Epithelial cell of proximal tubule (primary cell): ENCODE results near the gene LRRN2. TPM values are rescaled to one million over a fixed set of nuclear protein-coding genes. Genes with fewer than 3 reads are reported as not detected.

ENCODE experiments used
- DNase-seq: peaks from one replicate; pipeline ENCODE4 v3.0.0-alpha.2; 2011; ENCODE audit warnings: low read depth
- H3K4me3 ChIP-seq: 2 replicates; pipeline ENCODE4 v1.5.1; 2011; ENCODE audit warnings: low read depth, mild to moderate bottlenecking, low read length
- total RNA-seq: library from RNA; depleted of rRNA; stranded (reverse); fragments of >200 nt; gene quantifications from 2 replicates; pipeline ENCODE4 v1.2.3, GENCODE V29; 2015
- TF ChIP-seq, protein P1 (sequence below): conservative IDR thresholded peaks from 2 replicates; pipeline ENCODE4 v1.5.1; 2012; ENCODE audit warnings: low read depth, mild to moderate bottlenecking, low read length

The LRRN2 gene
- total RNA-seq, 1 donor from 2014 or later = 5.4 TPM

- no peak for DNase-seq
- H3K4me3 ChIP-seq = no peak overlapping the region
These were observed 27.3 kb upstream of the LRRN2 start for GRCh38 chr1:204712708-204713430.

DNA sequence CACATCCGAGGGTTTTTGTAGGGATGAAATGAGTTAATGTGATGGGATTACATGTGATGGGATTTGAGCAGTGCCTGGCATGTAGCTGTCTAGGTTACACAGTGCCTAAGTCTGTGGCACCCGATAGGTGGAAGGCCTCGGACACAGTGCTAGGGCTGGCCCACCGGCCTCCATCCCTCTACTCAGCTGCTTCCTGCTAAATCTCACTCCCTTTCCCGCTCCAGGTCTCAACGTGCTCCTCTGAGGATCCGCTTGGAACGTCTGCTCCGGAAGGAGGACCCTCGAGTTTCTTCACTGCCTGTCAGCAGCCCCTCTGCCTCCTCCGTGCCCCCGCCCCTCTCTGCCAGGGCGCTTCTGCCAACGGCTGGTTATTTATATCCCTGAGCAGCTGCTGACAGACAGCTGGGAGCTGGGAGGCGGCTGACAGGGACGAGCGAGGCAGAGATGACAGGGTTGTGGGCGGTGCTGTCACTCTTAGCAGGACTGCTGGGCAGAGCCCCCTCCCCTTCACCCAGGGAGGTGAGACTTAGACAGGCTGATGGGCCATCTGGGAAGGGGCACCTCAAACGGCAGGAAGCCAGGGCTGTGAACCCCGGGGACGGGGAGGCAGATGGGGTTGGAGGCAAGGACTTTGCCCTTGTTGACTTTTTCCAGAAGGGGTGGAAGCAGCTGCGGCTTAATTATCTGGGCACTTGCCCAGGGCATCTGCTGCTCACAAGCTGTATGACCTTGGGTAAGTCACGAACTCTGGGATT is 26.6 kb upstream of the LRRN2 start:
- DNase-seq = no peak

More at GRCh38 chr1:204712708-204713430, 27.3 kb upstream of the LRRN2 start:
- TF ChIP-seq, protein P1, sequence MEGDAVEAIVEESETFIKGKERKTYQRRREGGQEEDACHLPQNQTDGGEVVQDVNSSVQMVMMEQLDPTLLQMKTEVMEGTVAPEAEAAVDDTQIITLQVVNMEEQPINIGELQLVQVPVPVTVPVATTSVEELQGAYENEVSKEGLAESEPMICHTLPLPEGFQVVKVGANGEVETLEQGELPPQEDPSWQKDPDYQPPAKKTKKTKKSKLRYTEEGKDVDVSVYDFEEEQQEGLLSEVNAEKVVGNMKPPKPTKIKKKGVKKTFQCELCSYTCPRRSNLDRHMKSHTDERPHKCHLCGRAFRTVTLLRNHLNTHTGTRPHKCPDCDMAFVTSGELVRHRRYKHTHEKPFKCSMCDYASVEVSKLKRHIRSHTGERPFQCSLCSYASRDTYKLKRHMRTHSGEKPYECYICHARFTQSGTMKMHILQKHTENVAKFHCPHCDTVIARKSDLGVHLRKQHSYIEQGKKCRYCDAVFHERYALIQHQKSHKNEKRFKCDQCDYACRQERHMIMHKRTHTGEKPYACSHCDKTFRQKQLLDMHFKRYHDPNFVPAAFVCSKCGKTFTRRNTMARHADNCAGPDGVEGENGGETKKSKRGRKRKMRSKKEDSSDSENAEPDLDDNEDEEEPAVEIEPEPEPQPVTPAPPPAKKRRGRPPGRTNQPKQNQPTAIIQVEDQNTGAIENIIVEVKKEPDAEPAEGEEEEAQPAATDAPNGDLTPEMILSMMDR = no peak

GRCh38 chr1:204711103-204711946 is 25.8 kb upstream of the LRRN2 start:
- TF ChIP-seq, protein P1 = no peak
- H3K4me3 ChIP-seq = no peak overlapping the region
- no peak for DNase-seq

More for the DNA sequence above, 26.6 kb upstream of the LRRN2 start:
- TF ChIP-seq, protein P1 = no peak
- H3K4me3 ChIP-seq = no peak overlapping the region

DNA sequence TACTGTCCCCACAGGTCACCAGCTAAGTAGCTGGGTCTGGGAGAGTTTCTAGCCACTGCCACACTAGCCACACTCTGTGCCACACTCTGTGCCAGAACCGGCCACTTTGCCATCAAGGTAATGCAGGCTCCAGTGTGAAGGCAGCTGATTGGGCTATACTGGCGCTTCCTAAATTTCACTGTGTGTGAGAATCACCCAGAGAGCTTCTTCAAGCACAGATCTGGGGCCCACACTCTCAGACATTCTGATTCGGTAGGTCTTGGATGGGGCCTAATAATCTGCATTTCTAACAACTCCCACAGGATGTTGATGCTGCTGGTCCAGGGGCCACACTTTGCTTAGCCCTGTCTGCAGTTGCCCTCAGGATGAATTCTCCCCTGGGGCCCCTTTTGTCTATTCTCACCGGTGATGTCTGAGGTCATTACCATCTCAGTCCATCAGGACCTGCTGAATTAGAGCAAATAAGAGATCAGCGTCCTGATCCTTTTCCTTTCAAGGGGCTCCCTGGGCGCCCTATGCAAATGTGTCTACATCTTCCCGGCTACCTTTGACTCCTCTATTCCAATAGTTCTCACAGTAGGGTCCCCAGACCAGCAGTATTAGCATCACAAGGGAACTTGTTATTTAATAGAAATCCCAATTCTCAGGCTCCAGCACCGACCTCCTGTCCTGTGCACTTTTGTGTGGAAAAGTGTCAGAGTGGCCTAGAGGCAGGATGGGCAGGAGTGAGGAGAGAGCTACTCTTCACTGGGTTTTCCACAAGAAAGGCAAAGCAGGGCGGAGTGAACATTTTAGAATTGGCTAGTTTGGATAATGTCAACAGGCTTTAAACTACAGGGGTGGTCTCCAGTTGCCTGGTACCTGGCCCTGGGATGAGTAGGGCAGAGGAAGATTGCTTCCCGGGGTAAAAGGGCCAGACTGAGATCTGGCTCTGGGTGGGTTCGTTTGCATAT is 24.7 kb upstream of the LRRN2 start:
- TF ChIP-seq, protein P1 = no peak
- no peak overlapping the region for H3K4me3 ChIP-seq

DNA sequence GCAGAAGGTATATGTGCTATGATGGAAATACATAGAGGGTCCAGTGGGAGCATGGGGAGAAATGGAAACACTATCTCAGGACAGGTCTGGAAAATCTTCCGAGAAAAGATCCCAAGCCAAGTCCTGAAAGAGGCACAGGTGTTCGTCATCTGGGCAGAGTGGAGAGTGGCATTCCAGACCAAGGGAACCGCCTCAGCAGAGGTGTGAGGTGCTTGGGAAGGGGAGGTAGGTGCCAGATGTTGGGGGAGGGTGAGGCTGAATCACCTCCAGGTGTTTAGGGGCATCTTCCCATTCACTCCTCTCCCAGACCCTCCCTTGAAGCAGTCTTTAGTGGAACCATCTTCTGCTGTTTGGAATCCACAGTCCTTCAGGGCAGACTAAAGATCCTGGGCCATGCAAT is 23.5 kb upstream of the LRRN2 start:
- DNase-seq = no peak
- TF ChIP-seq, protein P1 = no peak

More for the DNA sequence above, 24.7 kb upstream of the LRRN2 start:
- no peak for DNase-seq

GRCh38 chr1:204706838-204707509 is 21.4 kb upstream of the LRRN2 start:
- H3K4me3 ChIP-seq = no peak overlapping the region
- TF ChIP-seq, protein P1 = no peak
- DNase-seq = no peak

More for the DNA sequence above, 23.5 kb upstream of the LRRN2 start:
- H3K4me3 ChIP-seq = no peak overlapping the region
